LNCAP (cell line): ENCODE measurements around the gene TRAIP.

ENCODE experiments used
- TF ChIP-seq, protein P1 (sequence below): fragments of 450-650 bp; IDR thresholded peaks from 2 replicates; pipeline ENCODE4 v1.5.1; 2017; ENCODE audit warnings: mild to moderate bottlenecking

TRAIP gene

DNA sequence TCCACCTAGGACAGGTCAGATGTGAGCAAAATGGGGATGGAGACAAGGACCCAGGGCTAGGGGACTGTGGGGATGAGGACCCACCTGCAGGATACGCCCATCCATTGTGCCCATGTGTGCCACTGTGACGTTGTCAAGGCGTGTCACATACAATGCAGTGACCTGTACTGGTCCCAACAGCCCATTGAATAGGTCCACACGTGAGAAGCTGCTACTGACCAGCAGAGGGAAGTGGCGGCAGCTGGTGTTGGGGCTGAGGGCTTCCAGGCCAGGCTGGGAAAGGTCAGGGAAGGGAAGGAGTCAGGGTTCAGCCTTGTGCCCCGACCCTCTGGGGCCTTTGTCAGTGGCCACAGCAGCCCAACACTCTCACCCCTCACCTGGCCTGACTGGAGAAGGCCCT, 42.6 kb upstream of the TRAIP start:
- TF ChIP-seq, protein P1, sequence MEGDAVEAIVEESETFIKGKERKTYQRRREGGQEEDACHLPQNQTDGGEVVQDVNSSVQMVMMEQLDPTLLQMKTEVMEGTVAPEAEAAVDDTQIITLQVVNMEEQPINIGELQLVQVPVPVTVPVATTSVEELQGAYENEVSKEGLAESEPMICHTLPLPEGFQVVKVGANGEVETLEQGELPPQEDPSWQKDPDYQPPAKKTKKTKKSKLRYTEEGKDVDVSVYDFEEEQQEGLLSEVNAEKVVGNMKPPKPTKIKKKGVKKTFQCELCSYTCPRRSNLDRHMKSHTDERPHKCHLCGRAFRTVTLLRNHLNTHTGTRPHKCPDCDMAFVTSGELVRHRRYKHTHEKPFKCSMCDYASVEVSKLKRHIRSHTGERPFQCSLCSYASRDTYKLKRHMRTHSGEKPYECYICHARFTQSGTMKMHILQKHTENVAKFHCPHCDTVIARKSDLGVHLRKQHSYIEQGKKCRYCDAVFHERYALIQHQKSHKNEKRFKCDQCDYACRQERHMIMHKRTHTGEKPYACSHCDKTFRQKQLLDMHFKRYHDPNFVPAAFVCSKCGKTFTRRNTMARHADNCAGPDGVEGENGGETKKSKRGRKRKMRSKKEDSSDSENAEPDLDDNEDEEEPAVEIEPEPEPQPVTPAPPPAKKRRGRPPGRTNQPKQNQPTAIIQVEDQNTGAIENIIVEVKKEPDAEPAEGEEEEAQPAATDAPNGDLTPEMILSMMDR = no peak

DNA sequence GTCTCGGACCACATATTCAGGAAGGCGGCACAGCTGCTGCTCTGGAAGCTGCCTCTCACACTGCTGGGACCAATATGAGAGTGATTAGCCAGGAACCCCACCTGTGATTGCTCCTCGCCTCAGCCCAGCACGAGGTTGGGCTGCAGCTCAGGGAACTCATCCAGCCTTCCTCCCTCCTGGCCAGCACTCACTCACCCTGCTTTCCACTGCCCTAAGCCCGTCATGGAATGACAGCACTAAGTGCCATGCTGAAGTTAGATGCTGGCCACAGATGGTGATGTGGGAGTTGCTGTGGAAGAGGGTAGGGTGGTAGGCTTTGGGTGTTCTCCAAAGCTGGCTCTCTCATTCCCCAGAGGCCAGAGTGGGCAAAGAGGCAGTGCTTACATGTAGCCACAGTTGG, 40.0 kb upstream of the TRAIP start:
- TF ChIP-seq, protein P1 = no peak

DNA sequence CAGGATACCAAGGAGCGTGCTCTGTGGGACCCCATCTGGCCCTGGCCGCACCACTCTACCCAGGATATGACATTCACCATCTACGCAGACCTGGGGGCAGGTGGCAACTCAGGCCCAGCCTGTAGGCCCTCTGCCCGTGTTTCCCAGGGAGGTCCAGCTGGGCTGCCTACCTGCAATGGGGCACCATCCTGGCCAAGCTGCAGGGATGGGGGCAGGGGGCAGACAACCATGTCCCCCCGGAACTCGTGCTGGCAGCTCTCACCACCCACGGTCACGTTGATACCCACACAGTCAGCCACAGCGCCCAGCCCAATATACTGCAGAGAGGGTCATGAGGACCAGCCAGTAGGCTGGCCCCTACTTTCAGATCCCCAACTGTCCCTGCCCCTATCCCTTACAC, 39.4 kb upstream of the TRAIP start:
- TF ChIP-seq, protein P1 = no peak

DNA sequence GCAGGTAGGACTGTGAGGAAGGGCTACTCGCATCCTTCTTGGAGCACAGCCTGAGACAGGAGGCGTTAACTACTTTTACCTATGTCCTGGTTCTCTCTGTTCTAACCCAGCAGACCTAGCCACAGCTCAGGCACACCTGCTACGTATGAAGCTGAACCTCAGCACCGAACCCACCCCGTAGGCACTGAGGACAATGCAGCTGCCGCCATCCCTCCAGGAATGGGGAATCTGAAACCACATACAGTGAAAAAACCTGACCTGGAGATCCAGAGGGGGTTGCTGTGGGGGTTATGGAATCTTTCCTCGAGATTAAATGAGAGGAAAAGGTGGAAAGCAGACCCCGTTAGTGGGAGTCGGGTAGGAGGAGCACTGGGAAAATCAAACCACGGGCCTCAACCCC, 32.9 kb upstream of the TRAIP start:
- TF ChIP-seq, protein P1 = no peak

DNA sequence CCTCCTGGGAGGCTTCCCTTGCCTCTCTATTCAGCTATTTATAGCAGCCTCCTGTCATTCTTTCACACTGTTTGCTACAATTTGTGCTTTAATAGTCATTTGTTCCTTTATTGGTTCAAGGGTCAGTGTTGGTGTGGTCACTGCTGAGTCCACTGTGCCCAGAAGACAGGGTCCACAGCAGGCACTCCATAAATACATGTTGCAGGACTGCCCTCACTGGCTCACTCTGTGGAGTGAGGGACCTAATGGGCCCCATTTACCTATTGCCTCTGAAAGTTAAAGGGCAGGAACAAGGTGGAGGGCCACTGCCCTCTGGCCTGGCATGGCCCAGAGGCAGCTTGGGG, 30.5 kb upstream of the TRAIP start:
- TF ChIP-seq, protein P1 = no peak

DNA sequence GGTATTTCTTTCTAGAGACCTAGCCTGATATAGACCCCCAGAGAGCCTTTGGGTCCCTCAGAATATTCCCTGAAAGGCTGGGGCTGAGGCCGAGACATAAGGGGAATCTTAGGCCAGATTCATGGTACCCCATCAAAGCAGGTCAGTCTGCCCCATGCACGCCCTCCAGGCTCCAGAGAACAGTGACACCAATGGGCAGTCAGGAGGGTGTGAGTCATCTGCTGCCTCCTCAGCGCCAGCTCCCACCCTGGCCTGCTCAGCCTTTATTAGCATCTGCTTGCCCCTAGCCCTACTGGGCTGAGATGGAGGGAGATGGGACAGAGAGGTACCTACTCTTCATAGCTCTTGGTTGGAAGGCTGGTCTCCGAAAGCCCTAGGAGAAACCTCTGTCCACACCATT, 27.6 kb upstream of the TRAIP start:
- TF ChIP-seq, protein P1 = no peak

DNA sequence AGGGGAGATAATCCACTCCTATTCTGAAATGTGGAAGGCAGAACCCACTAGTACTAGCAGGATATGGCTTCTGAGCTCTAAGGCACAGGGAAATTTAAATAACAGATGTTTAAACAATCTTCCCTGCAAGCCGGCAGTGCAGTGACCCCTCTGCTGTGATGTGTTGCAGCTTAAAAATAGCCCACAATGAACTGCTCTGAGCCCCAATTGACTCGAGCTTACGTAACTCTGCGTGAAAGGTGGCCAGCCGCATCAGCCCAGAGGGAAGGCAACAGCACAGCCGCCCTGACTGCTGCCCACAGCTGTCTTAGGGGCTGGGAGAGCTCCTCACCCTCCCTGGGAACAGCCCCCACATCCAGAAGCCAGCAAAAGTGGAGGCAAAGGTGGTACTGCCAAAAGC, 25.8 kb upstream of the TRAIP start:
- TF ChIP-seq, protein P1 = no peak

DNA sequence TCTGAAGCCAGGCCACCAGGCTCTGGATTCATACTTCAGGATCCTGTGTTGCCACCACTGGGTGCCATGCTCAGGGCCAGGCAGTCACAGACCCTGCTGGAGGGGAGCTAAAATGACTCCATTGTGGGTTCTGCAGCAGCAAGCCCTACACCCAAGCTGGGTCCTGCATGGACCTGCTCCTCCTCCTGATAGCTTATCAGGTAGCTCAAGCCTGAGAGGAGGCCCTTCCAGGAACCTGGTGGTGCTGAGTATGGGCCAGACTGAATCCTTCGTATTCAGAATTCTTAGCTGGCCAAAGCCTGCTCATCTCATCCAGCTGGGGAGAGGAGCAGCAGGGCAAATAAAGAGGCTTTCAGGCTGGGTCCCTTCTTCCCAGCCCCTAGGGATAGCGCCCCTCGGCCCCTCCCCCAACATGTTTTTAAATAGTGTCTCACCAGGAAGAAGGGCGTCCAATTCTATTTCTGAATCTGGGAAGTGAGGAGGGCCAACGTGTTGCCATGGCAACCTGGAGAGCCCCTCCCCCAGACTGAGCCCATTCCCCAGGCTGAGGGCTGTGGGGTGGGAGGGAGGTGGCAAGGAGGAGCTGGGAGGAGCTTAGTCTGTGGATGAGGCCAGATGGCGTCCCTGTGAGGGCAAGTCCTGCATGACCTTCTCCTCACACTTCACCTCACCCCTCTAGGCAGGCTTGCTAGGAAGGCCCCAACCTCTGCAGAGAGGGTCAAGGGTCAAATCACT, 24.4 kb upstream of the TRAIP start:
- TF ChIP-seq, protein P1 = no peak
